ENCODE measurements around the gene VCY1B.
"Not testable (repeated sequence)": the region's sequence is repeated elsewhere in the genome, so short reads cannot be mapped to it uniquely, and the experiment has no call there.

VCY1B gene

GRCh38 chrY:14055927-14056326 is at the start of gene VCY1B:
Gene VCY1B, plus strand, starts transcription at chrY:14056227. Its CDS starts 63 bp downstream, at chrY:14056290.
- not testable (repeated sequence) for DNase-seq

GRCh38 chrY:14011916-14012315 is 44.1 kb upstream of the VCY1B start:
- DNase-seq: not testable (repeated sequence)

- DNase-seq: not testable (repeated sequence)
These were observed 25.6 kb upstream of the VCY1B start for GRCh38 chrY:14030395-14030794.

GRCh38 chrY:14085877-14086276 is 29.9 kb downstream of the VCY1B start:
- DNase-seq: no peak
